ENCODE data around the gene ETS1.

The ETS1 gene

DNA sequence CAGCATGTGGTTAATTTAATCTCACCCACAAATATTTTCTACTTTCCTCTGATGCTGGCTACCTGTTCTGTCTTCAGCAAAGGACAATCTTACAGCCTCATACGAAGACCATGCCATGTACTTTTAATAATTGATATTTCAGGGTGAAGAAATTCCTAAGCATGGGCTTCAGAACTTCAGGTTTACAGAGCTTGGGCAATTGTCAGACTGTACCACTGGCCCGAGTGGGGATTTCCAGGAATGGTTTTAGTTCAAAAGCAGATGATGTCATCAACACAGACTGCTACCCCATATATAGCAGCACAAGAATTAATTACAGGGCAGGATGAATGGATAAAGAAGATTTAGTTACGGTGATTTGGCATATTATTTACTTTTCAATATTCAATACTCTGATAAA, 171.8 kb downstream of the ETS1 start:
- DNase-seq (ENCODE audit: low read depth) = no peak
- TF ChIP-seq, protein P1, sequence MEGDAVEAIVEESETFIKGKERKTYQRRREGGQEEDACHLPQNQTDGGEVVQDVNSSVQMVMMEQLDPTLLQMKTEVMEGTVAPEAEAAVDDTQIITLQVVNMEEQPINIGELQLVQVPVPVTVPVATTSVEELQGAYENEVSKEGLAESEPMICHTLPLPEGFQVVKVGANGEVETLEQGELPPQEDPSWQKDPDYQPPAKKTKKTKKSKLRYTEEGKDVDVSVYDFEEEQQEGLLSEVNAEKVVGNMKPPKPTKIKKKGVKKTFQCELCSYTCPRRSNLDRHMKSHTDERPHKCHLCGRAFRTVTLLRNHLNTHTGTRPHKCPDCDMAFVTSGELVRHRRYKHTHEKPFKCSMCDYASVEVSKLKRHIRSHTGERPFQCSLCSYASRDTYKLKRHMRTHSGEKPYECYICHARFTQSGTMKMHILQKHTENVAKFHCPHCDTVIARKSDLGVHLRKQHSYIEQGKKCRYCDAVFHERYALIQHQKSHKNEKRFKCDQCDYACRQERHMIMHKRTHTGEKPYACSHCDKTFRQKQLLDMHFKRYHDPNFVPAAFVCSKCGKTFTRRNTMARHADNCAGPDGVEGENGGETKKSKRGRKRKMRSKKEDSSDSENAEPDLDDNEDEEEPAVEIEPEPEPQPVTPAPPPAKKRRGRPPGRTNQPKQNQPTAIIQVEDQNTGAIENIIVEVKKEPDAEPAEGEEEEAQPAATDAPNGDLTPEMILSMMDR (IDR thresholded peaks at IDR 0.05; ENCODE audit: control insufficient read depth, extremely low read depth, insufficient read depth) = no peak

DNA sequence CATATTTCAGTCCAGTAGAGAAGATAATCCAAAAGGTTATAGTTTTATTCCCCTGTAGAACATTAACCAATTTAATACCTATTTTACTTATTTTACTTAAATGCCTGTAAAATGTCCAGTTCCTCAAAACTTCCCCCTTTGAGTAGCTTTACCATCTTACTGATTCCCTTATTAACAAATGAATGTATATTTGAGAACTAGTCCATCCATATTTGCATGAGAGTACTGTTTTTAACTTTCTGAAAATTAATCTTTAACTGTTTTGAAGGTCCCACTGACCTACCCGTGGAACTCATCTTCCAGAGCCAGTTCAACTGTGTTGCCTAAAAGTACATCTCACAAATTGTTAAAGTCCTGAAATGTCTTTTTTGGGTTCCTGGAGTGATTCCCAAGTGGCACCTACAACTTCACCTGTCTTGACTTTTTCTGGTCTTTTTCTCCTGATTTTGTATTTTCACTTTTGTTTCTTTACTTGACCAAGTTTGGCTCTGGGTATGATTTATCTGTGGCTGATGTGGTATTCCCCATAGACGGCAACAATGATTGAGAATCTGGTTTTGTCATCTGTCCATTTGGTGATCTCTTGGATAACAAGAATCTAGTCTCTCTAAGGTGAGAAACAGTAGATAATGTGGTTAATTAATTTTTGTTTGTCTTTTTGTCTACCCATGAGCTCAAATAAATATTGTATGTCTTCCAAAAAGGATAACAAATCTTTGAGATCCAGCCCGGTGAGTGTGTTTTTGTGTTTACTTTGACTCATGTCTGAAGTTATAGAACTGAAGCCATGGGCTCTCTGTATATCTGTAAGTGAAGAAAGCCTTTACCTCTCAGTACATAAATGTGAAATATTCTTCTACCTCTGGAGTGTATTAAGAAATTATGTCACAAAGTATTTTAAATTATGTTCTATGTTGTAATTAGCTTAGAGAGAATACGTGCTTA, 174.2 kb downstream of the ETS1 start:
- TF ChIP-seq, protein P1 (IDR thresholded peaks at IDR 0.05; ENCODE audit: control insufficient read depth, extremely low read depth, insufficient read depth) = no peak
- no peak overlapping the region for H3K4me3 ChIP-seq (ENCODE audit: low read depth, low read length)
- peak; percentile 79 for DNase-seq (ENCODE audit: low read depth)

More for the DNA sequence above, 171.8 kb downstream of the ETS1 start:
- no peak overlapping the region for H3K4me3 ChIP-seq (ENCODE audit: low read depth, low read length)

DNA sequence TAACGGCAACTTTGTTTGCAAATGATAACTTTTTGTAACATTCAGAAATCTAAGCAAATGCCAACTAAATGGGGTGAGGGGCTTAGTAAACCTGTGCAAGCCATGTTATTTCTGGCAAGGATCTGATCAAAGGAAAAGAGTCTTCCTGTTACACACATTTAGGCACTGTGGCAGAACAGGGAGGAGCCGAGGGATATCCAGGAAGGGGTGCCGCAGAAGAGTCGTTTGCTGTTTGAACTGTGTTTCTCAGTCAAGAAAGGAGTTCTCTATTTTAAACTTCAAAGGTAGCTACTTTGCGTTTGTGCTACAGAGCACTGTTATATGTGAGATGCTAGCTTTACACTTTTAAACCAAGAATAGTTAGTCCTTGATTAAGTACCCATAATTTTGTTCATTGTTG, 175.5 kb downstream of the ETS1 start:
- TF ChIP-seq, protein P1 (IDR thresholded peaks at IDR 0.05; ENCODE audit: control insufficient read depth, extremely low read depth, insufficient read depth) = no peak
- no peak overlapping the region for H3K4me3 ChIP-seq (ENCODE audit: low read depth, low read length)

DNA sequence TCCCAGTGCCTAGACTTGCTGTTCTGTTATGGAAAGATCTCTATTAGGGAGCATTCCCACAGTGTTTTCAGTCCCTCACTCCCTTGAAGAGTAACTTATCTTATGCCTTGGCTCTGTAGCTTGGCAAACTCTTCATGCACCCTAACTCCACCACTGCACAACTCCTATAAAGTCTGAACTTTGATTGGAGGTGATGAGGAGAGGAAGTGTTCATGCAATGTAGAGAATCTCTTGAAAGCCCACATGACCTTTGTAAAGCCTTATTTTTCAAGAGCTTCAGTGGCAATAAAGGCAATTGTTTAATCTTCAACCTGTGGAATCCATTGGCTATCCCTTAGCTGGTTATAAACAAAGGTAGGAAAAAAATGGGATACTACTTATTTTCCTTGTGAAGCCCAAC, 176.2 kb downstream of the ETS1 start:
- DNase-seq (ENCODE audit: low read depth) = no peak
- TF ChIP-seq, protein P1 (IDR thresholded peaks at IDR 0.05; ENCODE audit: control insufficient read depth, extremely low read depth, insufficient read depth) = no peak
- H3K4me3 ChIP-seq (ENCODE audit: low read depth, low read length) = no peak overlapping the region

More for the DNA sequence above, 175.5 kb downstream of the ETS1 start:
- DNase-seq (ENCODE audit: low read depth) = no peak

DNA sequence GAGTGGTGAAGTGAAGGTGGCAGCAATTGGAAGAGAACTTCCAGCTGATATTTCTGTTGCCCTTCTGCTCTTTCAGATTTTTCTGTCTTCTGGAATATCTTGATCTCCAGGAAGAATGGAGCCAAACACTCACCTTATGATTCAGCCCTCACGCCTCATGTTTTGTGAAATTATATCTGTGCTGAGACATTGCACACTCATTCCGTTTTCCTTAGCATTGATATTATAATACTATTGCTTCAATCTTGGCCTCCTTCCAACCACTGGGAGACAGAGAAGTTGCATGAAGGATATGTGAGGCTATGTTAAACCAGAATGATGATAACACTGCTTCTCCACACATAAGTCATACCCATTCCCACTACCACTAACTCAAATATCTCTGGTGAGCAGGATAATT, 177.9 kb downstream of the ETS1 start:
- TF ChIP-seq, protein P1 (IDR thresholded peaks at IDR 0.05; ENCODE audit: control insufficient read depth, extremely low read depth, insufficient read depth) = no peak
- no peak overlapping the region for H3K4me3 ChIP-seq (ENCODE audit: low read depth, low read length)
- no peak for DNase-seq (ENCODE audit: low read depth)

Data from LNCaP clone FGC (cell line).